RWPE1 (cell line): ENCODE data around the gene POLD4.

ENCODE experiments used
- CTCF ChIA-PET: fragments of 350-600 bp; sonication (Branson Sonifier 250); formaldehyde crosslinking; extraction: SDS; loops from one replicate; lab custom pipeline; 2021; lab: Yijun Ruan, JAX
- POLR2A ChIA-PET: fragments of 400-600 bp; formaldehyde crosslinking; extraction: SDS; loops from one replicate; lab custom pipeline; 2020; ENCODE audit warnings: antibody characterized with exemption; ENCODE audit not compliant: low non-redundant PET; lab: Yijun Ruan, JAX
- DNase-seq: peaks from one replicate; pipeline ENCODE4 v3.0.0; 2012; ENCODE audit warnings: low spot score
- H3K27ac ChIP-seq: fragments of 450-650 bp; 2 replicates; pipeline ENCODE4 v1.5.1; 2017
- TF ChIP-seq, protein P1 (sequence below): fragments of 450-650 bp; conservative IDR thresholded peaks from 2 replicates; pipeline ENCODE4 v1.5.1; 2017; ENCODE audit warnings: low read depth, mild to moderate bottlenecking

Gene POLD4

DNA sequence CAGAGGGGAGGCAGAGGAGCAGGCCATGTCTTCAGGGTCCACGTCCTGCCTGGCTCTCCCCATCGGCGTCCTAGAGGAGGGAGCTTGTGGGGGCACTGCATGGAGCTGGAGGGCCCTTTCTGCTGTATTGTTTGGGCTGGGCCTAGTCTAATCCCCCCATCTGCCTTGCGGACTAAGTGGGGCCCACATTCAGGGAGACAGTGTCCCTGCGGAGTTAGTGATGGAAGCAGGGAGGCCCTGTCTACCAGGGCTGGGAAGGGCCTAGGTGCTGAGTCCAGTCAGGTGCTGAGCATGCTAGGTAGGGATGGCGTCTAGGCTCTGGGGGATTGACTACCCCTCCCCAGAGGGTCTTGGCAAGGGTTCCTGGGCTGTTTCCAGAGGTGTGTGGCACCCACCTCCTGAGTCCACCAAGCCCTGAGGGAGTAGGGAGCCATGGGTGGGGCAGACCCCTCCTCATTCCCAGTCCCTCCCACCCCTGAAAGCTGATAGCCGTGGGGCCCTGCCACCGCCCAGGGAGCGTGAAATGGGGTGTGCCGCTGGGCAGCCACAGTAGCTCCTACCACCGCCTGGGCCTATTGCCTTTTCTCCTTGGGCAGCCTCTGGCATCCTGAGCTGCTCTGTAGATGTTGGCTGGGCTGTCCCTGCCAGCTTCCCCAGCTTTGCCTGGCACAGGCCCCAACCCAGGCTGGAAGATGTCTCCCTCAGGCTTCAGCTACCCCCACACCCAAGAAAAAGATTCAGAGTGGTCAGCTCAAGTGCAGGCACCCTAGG is 1.9 kb upstream of the POLD4 start:
- ChIA-PET POLR2A (interaction anchor here (0.7 to 2.7 kb wide), 3 partner anchors 18 to 37 kb away, joined by 3 to 11 read pairs (median 9); partner anchors contain the start of genes CLCF1 and RAD9A), CTCF (interaction anchor here (0.9 to 4.8 kb wide), 4 partner anchors 17 to 38 kb away, joined by 3 to 81 read pairs (median 28); partner anchors contain the start of gene CLCF1)
- TF ChIP-seq, protein P1, sequence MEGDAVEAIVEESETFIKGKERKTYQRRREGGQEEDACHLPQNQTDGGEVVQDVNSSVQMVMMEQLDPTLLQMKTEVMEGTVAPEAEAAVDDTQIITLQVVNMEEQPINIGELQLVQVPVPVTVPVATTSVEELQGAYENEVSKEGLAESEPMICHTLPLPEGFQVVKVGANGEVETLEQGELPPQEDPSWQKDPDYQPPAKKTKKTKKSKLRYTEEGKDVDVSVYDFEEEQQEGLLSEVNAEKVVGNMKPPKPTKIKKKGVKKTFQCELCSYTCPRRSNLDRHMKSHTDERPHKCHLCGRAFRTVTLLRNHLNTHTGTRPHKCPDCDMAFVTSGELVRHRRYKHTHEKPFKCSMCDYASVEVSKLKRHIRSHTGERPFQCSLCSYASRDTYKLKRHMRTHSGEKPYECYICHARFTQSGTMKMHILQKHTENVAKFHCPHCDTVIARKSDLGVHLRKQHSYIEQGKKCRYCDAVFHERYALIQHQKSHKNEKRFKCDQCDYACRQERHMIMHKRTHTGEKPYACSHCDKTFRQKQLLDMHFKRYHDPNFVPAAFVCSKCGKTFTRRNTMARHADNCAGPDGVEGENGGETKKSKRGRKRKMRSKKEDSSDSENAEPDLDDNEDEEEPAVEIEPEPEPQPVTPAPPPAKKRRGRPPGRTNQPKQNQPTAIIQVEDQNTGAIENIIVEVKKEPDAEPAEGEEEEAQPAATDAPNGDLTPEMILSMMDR = no peak
- DNase-seq = no peak
- H3K27ac ChIP-seq = peak overlapping the region; percentile 97

DNA sequence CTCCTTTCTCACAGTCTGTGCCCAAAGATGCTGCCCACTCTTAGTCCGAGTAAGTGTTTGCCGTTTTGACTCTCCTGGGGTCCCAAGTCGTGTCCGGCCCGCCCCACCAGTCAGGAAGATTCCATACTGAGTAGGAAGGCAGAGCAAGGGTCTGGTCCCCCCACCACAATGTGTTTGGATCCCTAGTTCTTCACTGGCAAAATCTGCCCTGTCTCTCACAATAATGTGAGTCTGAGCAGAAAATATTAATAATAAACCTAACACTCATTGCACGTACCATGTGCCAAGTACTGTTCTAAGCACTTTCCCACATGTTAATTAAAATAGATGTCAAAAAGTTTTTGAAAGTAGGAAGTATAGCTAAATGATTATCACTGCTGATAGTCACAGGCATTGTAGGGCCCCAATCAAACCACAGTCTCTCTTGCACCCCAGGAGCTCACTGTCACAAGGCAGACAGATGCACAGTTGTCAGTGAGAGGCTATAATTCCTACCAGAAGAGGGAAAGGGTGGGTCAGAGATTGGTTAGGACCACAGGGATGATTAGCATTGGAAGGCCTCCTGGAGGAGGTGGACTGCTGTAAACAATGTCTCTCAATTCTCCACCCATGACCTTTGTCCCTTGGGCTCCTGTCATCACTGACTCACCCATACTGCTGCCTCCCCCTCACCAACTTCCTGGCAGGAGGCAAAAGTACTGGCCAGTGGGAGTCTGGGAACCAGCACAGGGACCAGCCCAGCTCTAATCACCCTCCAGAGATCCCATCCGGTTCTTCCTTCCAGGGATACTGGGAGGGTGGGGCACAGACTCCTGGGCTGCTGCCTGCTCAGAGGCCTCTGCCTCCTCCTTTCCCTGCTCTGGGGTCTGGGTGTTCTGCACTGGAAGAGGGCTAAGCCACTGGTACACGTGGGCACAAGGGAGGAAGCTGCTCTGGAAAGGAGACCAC is 1.0 kb upstream of the POLD4 start:
- POLR2A ChIA-PET = interaction anchor here (0.6 to 2.7 kb wide), 7 partner anchors 19 to 508 kb away, joined by 3 to 11 read pairs (median 3); partner anchors contain the start of genes CLCF1 and RAD9A
- peak overlapping the region; percentile 97 for H3K27ac ChIP-seq
- CTCF ChIA-PET = interaction anchor here (0.5 to 5.9 kb wide), 8 partner anchors 17 to 165 kb away, joined by 3 to 113 read pairs (median 4); partner anchors contain the start of gene CLCF1
- TF ChIP-seq, protein P1 = no peak
- peak; percentile 95 for DNase-seq

DNA sequence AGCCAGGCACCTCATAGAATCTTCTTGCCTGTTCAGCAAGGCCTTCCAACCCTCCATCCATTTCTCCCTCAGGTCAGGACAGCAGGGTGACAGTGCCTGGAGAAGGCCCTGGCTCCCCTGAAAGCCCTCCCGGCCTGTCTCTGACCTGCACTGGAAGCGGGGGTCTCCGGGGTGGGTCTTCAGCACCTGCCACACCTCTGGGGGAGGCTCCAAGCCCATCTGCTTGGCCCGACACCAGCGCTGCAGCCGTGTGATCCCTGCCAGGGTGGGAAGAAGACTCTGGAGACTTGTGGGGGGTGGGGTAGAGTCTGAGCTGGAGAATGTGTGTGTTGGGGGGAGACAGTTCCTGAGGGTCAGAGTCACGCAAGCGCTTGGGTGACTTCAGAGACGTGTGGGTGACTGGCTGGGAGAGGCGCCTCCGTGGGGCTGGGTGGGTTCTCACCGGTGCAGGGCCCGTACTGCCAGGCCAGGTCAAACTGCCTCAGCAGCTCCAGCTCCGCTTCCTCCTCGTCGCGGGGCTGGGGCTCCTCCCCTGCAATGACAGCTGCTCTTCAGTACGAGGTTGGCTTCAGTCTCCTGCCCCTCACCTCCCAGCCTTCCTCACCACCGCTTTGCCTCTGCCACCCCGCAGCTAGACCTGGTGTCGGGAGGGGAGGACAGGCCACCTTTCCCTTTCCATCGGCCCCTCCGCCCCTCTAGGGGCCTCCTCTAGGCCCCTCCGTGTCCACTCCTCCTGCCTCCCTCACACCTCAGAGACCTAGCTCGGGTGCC is 615 bp downstream of the POLD4 start:
- ChIA-PET POLR2A (interaction anchor here (0.6 to 2.7 kb wide), 4 partner anchors 21 to 116 kb away, joined by 3 to 11 read pairs (median 6); partner anchors contain the start of gene CLCF1), CTCF (interaction anchor here (1.7 to 5.9 kb wide), 2 partner anchors 18 to 28 kb away, joined by 9 to 113 read pairs; no protein-coding TSS in a partner anchor)
- TF ChIP-seq, protein P1 = no peak
- H3K27ac ChIP-seq = peak overlapping the region; percentile 97
- DNase-seq = no peak

DNA sequence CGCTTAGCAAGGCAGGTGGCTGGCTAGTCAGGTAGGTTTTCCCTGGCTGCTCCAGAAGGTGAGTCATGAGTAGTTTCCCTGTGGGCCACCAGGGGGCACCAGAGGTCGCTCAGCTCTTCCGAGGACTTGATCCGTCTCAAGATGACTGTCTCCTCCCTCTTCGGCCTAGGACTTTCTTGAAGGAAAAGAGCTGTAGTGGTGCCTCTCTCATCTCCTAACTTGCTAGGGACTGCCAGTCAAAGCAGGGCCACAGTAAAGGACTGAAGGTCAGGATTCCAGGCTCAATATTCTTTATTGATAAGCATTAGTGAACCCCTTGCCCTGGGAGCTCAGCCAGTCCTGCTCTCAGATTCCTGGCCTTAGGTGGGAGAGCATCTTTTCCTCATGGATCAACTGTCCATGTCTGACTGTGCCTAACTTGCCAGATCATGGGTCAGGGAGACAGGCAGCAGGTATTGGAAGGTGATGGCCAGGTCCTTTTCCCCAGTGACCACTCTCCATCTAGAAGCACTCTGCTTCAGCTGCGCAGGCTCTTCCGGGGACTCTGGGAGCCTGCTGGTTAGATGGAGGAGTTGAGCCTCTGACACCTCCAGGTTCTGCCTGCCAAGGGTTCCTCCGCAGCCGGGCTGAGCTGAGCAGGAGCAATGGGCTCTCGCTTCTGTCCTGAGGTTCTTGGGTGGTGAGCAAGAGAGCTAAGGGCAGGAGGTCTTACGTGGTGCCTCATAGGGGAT is 1.9 kb downstream of the POLD4 start:
- POLR2A ChIA-PET = interaction anchor here (0.8 to 2.2 kb wide), 2 partner anchors 28 to 30 kb away, joined by 3 to 7 read pairs; no protein-coding TSS in a partner anchor
- peak overlapping the region; percentile 97 for H3K27ac ChIP-seq
- CTCF ChIA-PET = interaction anchor here (0.6 to 5.9 kb wide), 22 partner anchors 9 to 470 kb away, joined by 3 to 113 read pairs (median 4); partner anchors contain the start of genes CLCF1 and PPP1CA
- DNase-seq = peak; percentile 84
- TF ChIP-seq, protein P1 = peak; percentile 92

DNA sequence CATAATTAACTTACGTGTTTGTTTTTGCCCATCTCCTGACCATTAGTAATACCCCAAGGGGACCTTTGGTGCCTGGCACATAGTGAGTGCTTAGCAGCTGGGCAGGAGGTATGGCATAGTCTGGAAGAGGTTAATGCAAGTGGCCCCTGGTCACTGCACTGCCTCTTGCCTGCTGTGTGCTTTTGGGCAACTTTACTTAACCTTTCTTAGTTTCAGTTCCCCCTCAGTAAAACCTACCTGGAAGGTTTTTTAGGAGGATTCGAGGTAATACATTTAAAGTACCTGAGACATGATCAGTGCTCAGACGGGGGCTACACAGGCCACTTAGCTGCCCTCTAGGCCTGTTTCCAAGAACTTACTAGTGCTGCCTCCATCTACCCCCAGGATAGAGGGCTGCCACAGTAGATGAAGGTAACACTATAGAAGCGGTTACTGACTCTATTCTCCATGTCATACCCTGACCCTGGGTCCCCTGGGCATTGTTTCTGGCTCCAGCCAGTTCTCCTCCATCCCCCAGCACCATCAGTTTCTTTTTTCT is 3.3 kb downstream of the POLD4 start:
- POLR2A ChIA-PET = no interaction called here
- H3K27ac ChIP-seq = peak overlapping the region; percentile 55
- no peak for DNase-seq
- TF ChIP-seq, protein P1 = no peak
- CTCF ChIA-PET = interaction anchor here (0.7 to 5.9 kb wide), 2 partner anchors 30 to 292 kb away, joined by 3 to 113 read pairs; no protein-coding TSS in a partner anchor
